Spleen (tissue), 11 donors: Measurements from ENCODE around the gene RNF208. TPM values are rescaled to one million over a fixed set of nuclear protein-coding genes. Genes with fewer than 3 reads are reported as not detected.
A peak's percentile ranks its signal among the peaks of the same experiment; 100 is the strongest.

ENCODE experiments used
- DNase-seq: peaks from one replicate; pipeline ENCODE4 v3.0.0-alpha.2; 2020
- H3K27ac ChIP-seq, 8 donors: fragments of 200-600 bp; sonication (generic) in 7 of 8; 1 replicate in 4 of 8; 2 replicates in 4 of 8; pipeline versions ENCODE4 v1.5.0 to v1.8.0; 2016 to 2021; ENCODE audit warnings: inconsistent platforms in 4 of 8, mild to moderate bottlenecking in 4 of 8, moderate library complexity in 1 of 8
- H3K27me3 ChIP-seq, 7 donors: fragments of 200-600 bp; sonication (generic) in 6 of 7; replicated peaks in 1 of 7; 1 replicate in 4 of 7; 2 replicates in 3 of 7; pipeline versions ENCODE4 v1.5.0 to v1.8.0; 2016 to 2021; ENCODE audit warnings: inconsistent platforms in 3 of 7, mild to moderate bottlenecking in 1 of 7
- H3K36me3 ChIP-seq, 6 donors: fragments of 200-600 bp; sonication (generic) in 5 of 6; 1 replicate in 4 of 6; 2 replicates in 2 of 6; pipeline versions ENCODE4 v1.5.0 to v1.8.0; 2016 to 2021; ENCODE audit warnings: inconsistent platforms in 2 of 6
- H3K4me1 ChIP-seq, 6 donors: fragments of 200-600 bp; sonication (generic) in 5 of 6; 1 replicate in 3 of 6; 2 replicates in 3 of 6; pipeline versions ENCODE4 v1.5.0 to v1.8.0; 2016 to 2021; ENCODE audit warnings: inconsistent platforms in 3 of 6
- H3K4me3 ChIP-seq, 8 donors: fragments of 200-600 bp; sonication (generic) in 7 of 8; 1 replicate in 4 of 8; 2 replicates in 4 of 8; pipeline versions ENCODE4 v1.5.0 to v1.8.0; 2016 to 2021; ENCODE audit warnings: inconsistent platforms in 4 of 8, mild to moderate bottlenecking in 4 of 8, moderate library complexity in 2 of 8
- H3K9me3 ChIP-seq, 8 donors: fragments of 200-600 bp; sonication (generic) in 7 of 8; 1 replicate in 4 of 8; 2 replicates in 4 of 8; pipeline versions ENCODE4 v1.5.0 to v1.8.0; 2016 to 2021; ENCODE audit warnings: inconsistent platforms in 4 of 8
- CTCF ChIP-seq, 11 experiments: fragments of 200-600 bp in 7 of 11; fragments of 450-650 bp in 4 of 11; sonication (generic) in 4 of 11; IDR thresholded peaks in 8 of 11; conservative IDR thresholded peaks in 3 of 11; 1 replicate in 7 of 11; 2 replicates in 4 of 11; pipeline versions ENCODE4 v1.4.0 to v1.8.0; 2016 to 2021; ENCODE audit warnings: antibody characterized with exemption in 11 of 11, inconsistent platforms in 4 of 11, mild to moderate bottlenecking in 1 of 11
- POLR2A ChIP-seq, 3 donors: fragments of 450-650 bp; IDR thresholded peaks; one replicate each; pipeline ENCODE4 v1.5.1; 2017; ENCODE audit warnings: antibody characterized with exemption in 3 of 3, mild to moderate bottlenecking in 1 of 3
- POLR2AphosphoS5 ChIP-seq, 3 donors: sonication (generic); formaldehyde crosslinking; IDR thresholded peaks; one replicate each; pipeline ENCODE4 v1.5.1; 2017; ENCODE audit warnings: antibody characterized with exemption in 3 of 3
- WGBS, 5 donors: extraction: QIAGEN DNeasy Blood & Tissue Kit in 3 of 5; methylation state at CpG; one replicate each; pipeline versions ENCODE4 v1.1.5 to v1.1.7; 2013 to 2018; 5-methylcytosine and 5-hydroxymethylcytosine counted together
- intact Hi-C: fragments of 100-400 bp; cut with DNase I; formaldehyde crosslinking; loops from one replicate; pipeline ENCODE4 v1.15.0; 2023; ENCODE audit warnings: low total_unique reads
- polyA plus RNA-seq, 3 donors: library from polyadenylated mRNA; stranded (reverse); fragments of 200-250 nt; gene quantifications; one replicate each; pipeline ENCODE4 v1.2.1, GENCODE V29; 2013
- total RNA-seq, 7 donors: library from RNA; depleted of rRNA in 3 of 7; stranded (reverse); fragments of >200 nt in 3 of 7; fragmentation: NEBNext Ultra II Directional in 4 of 7; extraction: Animal tissue kit (Norgen Biotek cat#: 25700) in 4 of 7; gene quantifications; one replicate each; pipeline versions ENCODE4 v1.1.0 to v1.2.1, GENCODE V29; 2016 to 2021
- donor health status: healthy with polysubstance abuse.
- donor health status: DM: no; HTN: no; CAD: no; lungs with moderate emphysema.
- donor health status: DM: no; HTN: no; CAD: no.
- donor health status: Bipolar disorder and iron deficiency.
- donor health status: healthy.
- donor health status: DM: no; HTN: no; CAD: no.
- donor health status: DM: yes; HTN: yes; CAD: no.

RNF208 gene
- total and polyA plus RNA-seq, 10 donors, result 1.2 to 6.2 (median 2.7) TPM

- no peak for DNase-seq
- Histone ChIP-seq H3K27ac (no peak overlapping the region), H3K36me3 (no peaks in the 10 kb centered on the region), H3K27me3 (peaks cover 0 to 58% (median 25%) of the 10 kb centered on the region in 7 donors), H3K9me3 (no peaks in the 10 kb centered on the region), H3K4me3 (no peak overlapping the region), H3K4me1 (peaks cover 8 to 47% (median 31%) of the 10 kb centered on the region in 6 donors)
- TF ChIP-seq POLR2A (IDR thresholded peaks at IDR 0.05) (no peak), CTCF (IDR thresholded peaks at IDR 0.05 in 8 of 11, conservative IDR thresholded peaks at IDR 0.05 in 3 of 11) (no peak), POLR2AphosphoS5 (IDR thresholded peaks at IDR 0.05) (no peak)
- intact Hi-C loops, result no loop called here
- 80 to 88% (median 84%) methylated on average over 8 to 21 of the region's 21 CpGs for WGBS, 5 donors
These were observed 3.8 kb upstream of the RNF208 start for GRCh38 chr9:137225699-137226331.

GRCh38 chr9:137224830-137225694 is 3.0 kb upstream of the RNF208 start, which contains the start of gene CYSRT1:
TSS of gene CYSRT1 (plus strand) at chr9:137225174. CDS start at chr9:137225622, 448 bp downstream.
- intact Hi-C loops, result loop anchor here (5.0 kb wide), 1 partner anchor 108 kb away; no protein-coding TSS in a partner anchor
- Histone ChIP-seq H3K36me3 (no peaks in the 10 kb centered on the region), H3K27me3 (peaks cover 0 to 50% (median 25%) of the 10 kb centered on the region in 7 donors), H3K27ac (peak within 1 kb of the TSS in 7 of 8 donors; percentile 87 to 94 (median 91)), H3K9me3 (no peaks in the 10 kb centered on the region), H3K4me1 (peaks cover 8 to 48% (median 31%) of the 10 kb centered on the region in 6 donors), H3K4me3 (peak within 1 kb of the TSS in 7 of 8 donors; percentile 54 to 81 (median 62))
- TF ChIP-seq POLR2A (IDR thresholded peaks at IDR 0.05) (no peak), POLR2AphosphoS5 (IDR thresholded peaks at IDR 0.05) (no peak), CTCF (IDR thresholded peaks at IDR 0.05 in 8 of 11, conservative IDR thresholded peaks at IDR 0.05 in 3 of 11) (no peak)
- 50 to 65% (median 54%) methylated on average over 10 to 23 of the region's 23 CpGs for WGBS, 5 donors
- no peak for DNase-seq

- TF ChIP-seq POLR2AphosphoS5 (IDR thresholded peaks at IDR 0.05) (peak; percentile 86 to 90 (median 88)), POLR2A (IDR thresholded peaks at IDR 0.05) (peak in 2 of 3 donors; percentile 39 to 44), CTCF (IDR thresholded peaks at IDR 0.05 in 8 of 11, conservative IDR thresholded peaks at IDR 0.05 in 3 of 11) (peak in 1 of 11 experiments; percentile 22)
- Histone ChIP-seq H3K27me3 (peaks cover 0 to 33% (median 7%) of the 10 kb centered on the region in 7 donors), H3K4me1 (peaks cover 8 to 60% (median 34%) of the 10 kb centered on the region in 6 donors), H3K4me3 (peak overlapping the region; percentile 54 to 81 (median 63)), H3K27ac (peak overlapping the region; percentile 86 to 94 (median 90)), H3K9me3 (no peaks in the 10 kb centered on the region), H3K36me3 (no peaks in the 10 kb centered on the region)
- 0 to 1% (median 1%) methylated on average over 24 to 63 of the region's 63 CpGs for WGBS, 5 donors
- intact Hi-C loops, result loop anchor here (2.0 to 5.0 kb wide), 2 partner anchors 19 to 106 kb away; partner anchors contain the start of genes NDOR1 and TMEM203
- DNase-seq, result peak; percentile 99
These were observed 1.3 kb upstream of the RNF208 start for GRCh38 chr9:137223078-137223970.
